ENCODE data around the gene NHS. TPM values are rescaled to one million over a fixed set of nuclear protein-coding genes. Genes with fewer than 3 reads are reported as not detected.

Gene NHS
- total and polyA plus RNA-seq, 8 donors = 0.19 to 1.7 (median 0.54) TPM

DNA sequence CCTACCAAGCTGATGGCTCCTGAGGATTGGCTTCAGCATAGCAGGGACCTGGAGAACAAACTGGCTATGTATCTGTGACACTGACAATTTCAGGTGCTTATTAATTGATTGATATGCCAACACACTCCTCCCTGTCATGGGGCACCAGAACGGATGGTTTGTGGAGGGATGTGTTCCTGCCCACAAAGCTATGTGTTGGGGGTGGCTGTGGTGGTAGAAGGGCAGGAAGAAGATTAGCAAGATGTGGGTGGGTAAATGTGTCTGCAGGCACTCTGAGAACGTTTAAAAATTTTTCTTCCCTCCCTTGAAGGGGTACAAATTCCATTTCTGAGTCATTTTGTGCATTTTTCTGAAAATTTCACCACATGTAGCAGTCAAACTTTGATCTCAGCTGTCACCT, 307.3 kb downstream of the NHS start:
- Histone ChIP-seq H3K4me3 (no peak overlapping the region), H3K36me3 (no peaks in the 10 kb centered on the region), H3K27ac (no peak overlapping the region), H3K9me3 (no peaks in the 10 kb centered on the region), H3K27me3 (no peaks in the 10 kb centered on the region), H3K4me1 (no peaks in the 10 kb centered on the region)
- ATAC-seq = no peak
- 54 to 57% methylated on average over 2 of the region's 2 CpGs for WGBS, 2 donors
- DNase-seq = no peak
- intact Hi-C loops (cut with DNase I) = loop anchor here in 2 of 3 donors (10.0 kb wide), 2 partner anchors 147 to 437 kb away; no protein-coding TSS in a partner anchor
- TF ChIP-seq, protein P1, sequence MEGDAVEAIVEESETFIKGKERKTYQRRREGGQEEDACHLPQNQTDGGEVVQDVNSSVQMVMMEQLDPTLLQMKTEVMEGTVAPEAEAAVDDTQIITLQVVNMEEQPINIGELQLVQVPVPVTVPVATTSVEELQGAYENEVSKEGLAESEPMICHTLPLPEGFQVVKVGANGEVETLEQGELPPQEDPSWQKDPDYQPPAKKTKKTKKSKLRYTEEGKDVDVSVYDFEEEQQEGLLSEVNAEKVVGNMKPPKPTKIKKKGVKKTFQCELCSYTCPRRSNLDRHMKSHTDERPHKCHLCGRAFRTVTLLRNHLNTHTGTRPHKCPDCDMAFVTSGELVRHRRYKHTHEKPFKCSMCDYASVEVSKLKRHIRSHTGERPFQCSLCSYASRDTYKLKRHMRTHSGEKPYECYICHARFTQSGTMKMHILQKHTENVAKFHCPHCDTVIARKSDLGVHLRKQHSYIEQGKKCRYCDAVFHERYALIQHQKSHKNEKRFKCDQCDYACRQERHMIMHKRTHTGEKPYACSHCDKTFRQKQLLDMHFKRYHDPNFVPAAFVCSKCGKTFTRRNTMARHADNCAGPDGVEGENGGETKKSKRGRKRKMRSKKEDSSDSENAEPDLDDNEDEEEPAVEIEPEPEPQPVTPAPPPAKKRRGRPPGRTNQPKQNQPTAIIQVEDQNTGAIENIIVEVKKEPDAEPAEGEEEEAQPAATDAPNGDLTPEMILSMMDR (IDR thresholded peaks at IDR 0.05) = no peak
- FAIRE-seq = no peak

DNA sequence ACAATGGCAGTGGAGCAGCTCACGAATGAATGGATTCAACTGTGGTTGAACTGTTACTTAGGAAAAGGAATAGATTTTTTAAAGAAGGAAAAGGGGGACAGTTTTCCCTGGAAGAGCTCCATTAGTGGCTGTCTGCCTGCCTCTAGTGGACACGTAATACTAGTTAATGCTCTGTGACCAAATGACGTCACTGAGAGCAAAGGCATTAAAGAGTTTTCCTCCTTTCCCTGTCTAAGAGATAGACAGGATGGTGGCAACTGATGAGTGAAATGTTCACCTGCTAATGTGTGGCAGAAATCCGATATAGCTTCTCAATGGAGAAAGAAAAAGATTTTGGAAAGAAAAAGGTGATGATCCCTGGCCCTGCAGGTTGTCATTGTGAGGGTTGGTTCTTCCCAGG, 310.0 kb downstream of the NHS start:
- FAIRE-seq (no peak), DNase-seq (no peak)
- TF ChIP-seq, protein P1 (IDR thresholded peaks at IDR 0.05) = no peak

DNA sequence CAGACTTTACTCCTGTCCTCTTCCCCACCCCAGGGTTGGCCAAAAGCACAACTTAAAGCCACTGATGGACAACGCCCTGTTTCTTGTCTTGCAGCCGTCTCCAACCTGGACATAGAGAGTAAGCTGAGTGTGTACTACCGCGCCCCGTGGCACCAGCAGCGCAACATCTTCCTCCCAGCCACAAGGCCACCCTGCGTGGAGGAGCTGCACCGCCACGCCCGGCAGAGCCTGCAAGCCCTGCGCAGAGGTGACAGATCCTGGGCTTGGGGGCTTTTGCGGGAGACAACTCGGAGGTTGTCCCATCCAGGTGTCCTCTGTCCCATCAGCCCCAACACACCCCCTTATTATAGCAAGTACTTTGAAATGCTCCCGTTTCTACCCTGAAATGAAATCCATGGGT, 312.6 kb downstream of the NHS start:
- H3K27ac ChIP-seq = no peak overlapping the region
- peaks cover 0 to 1% (median 0%) of the 10 kb centered on the region in 4 donors for H3K27me3 ChIP-seq

More for the DNA sequence above, 310.0 kb downstream of the NHS start:
- no peaks in the 10 kb centered on the region for H3K9me3 ChIP-seq
- H3K27me3 ChIP-seq = no peaks in the 10 kb centered on the region
- no peaks in the 10 kb centered on the region for H3K4me1 ChIP-seq
- intact Hi-C loops (cut with DNase I) = loop anchor here in 2 of 3 donors (10.0 kb wide), 2 partner anchors 150 to 440 kb away; no protein-coding TSS in a partner anchor
- WGBS, 2 donors = 74 to 89% methylated on average over 4 of the region's 4 CpGs
- no peak overlapping the region for H3K27ac ChIP-seq
- no peaks in the 10 kb centered on the region for H3K36me3 ChIP-seq
- no peak overlapping the region for H3K4me3 ChIP-seq
- ATAC-seq = no peak

DNA sequence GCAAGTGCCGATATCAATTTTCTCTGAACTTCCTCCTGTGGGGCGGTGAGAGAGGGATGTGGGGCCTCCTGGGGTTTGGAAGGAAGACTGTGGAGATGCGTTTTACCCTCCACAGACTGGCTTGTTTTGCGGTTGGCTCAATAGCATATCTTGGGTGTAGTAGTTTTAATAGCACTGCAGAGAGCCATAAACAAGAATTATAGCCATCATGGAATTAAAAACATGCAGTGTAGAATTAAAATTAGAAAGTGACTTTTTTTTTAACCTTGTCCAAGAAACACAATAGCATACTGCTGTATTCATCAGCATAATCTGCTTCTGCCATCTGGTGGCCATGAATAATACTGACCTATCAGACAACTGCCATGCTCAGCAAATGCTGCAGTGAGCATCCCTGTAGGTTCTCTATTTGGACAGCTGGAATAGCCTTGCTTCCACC, 315.0 kb downstream of the NHS start:
- DNase-seq (peak in 3 of 6 donors; percentile 15 to 61 (median 34)), ATAC-seq (peak; percentile 74 to 95 (median 93)), FAIRE-seq (peak; percentile 95)
- Histone ChIP-seq H3K4me1 (no peaks in the 10 kb centered on the region), H3K9me3 (no peaks in the 10 kb centered on the region), H3K36me3 (no peaks in the 10 kb centered on the region), H3K4me3 (no peak overlapping the region), H3K27me3 (peaks cover 0 to 10% (median 2%) of the 10 kb centered on the region in 4 donors), H3K27ac (no peak overlapping the region)
- TF ChIP-seq, protein P1 (IDR thresholded peaks at IDR 0.05) = peak; percentile 47 to 64 (median 59)
- intact Hi-C loops (cut with DNase I) = loop anchor here in 2 of 3 donors (10.0 kb wide), 2 partner anchors 155 to 445 kb away; no protein-coding TSS in a partner anchor
- 46% methylated on average over 4 of the region's 4 CpGs for WGBS, 2 donors

More for the DNA sequence above, 312.6 kb downstream of the NHS start:
- Histone ChIP-seq H3K4me3 (no peak overlapping the region), H3K9me3 (no peaks in the 10 kb centered on the region), H3K36me3 (no peaks in the 10 kb centered on the region), H3K4me1 (no peaks in the 10 kb centered on the region)
- no peak for DNase-seq
- intact Hi-C loops (cut with DNase I) = loop anchor here in 2 of 3 donors (10.0 kb wide), 2 partner anchors 153 to 443 kb away; no protein-coding TSS in a partner anchor
- 85 to 96% methylated on average over 14 of the region's 14 CpGs for WGBS, 2 donors
- no peak for FAIRE-seq
- TF ChIP-seq, protein P1 (IDR thresholded peaks at IDR 0.05) = no peak
- ATAC-seq = no peak

DNA sequence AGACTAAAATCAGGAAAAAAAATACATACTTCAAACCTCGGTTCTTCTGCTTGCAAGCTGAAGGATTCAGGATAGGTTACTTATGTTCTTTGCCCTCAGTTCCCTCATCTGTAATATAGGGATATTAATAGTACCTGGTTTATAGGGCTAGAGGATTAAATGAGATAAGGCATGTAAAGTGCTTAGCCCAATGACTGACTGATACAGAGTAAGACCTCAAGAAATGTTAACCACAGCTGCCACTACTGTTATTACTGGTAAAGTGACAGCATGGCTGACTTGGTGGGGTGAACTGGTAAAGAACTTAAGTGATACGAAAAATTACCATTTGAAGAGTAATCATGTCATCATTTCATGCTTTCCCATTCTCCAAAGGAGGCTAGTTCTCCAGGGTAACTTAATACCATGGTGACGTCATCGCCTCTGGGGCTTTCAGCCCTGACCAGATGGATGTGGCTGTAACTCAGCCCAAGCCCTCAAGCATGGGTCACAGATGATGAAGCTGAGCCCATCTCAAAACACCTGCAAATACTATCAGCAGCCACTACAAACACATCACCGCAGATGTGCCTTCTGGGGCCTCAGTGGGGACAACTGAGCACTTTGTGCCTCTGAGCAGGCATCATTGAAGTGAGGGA, 317.8 kb downstream of the NHS start:
- ATAC-seq (no peak), DNase-seq (no peak), FAIRE-seq (no peak)
- intact Hi-C loops (cut with DNase I) = no loop called here
- H3K9me3 ChIP-seq = no peaks in the 10 kb centered on the region
- H3K27ac ChIP-seq = no peak overlapping the region
- no peak overlapping the region for H3K4me3 ChIP-seq
- no peaks in the 10 kb centered on the region for H3K4me1 ChIP-seq
- peaks cover 0 to 11% (median 2%) of the 10 kb centered on the region in 4 donors for H3K27me3 ChIP-seq
- WGBS, 2 donors = 72 to 84% methylated on average over 5 of the region's 5 CpGs
- TF ChIP-seq, protein P1 (IDR thresholded peaks at IDR 0.05) = no peak
- no peaks in the 10 kb centered on the region for H3K36me3 ChIP-seq

Measured in pancreas (tissue), 10 donors.